ENCODE measurements around the gene KRTAP1-4.

- no peak for TF ChIP-seq CTCF (IDR thresholded peaks at IDR 0.05; ENCODE audit: low read length)
- no peak for TF ChIP-seq EZH2 (IDR thresholded peaks at IDR 0.05; ENCODE audit: borderline replicate concordance, low read length)
These were observed 5.3 kb downstream of the KRTAP1-4 start for GRCh38 chr17:41024697-41025096.
